ENCODE results near the gene PRPF4.

DNA sequence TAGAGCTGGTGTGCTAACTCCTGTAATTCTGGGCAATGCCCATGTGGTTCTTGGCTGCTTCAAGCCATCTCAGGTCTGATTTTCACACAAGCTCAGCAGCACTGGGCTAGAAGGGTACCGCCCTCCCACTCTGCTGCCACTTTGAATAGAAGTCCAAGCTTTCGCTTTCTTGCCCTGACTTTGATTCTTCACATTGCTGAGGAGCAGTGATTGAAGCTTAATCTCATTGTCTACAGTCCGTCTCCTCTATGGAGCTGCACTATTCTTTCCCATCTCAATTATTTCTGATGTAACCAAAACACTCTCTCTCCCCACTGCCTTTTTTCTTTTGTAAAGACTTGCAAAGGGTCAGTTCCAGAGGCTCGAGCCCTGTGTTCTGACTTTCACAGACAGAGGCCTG is 40.6 kb downstream of the PRPF4 start:
- TF ChIP-seq, protein P1, sequence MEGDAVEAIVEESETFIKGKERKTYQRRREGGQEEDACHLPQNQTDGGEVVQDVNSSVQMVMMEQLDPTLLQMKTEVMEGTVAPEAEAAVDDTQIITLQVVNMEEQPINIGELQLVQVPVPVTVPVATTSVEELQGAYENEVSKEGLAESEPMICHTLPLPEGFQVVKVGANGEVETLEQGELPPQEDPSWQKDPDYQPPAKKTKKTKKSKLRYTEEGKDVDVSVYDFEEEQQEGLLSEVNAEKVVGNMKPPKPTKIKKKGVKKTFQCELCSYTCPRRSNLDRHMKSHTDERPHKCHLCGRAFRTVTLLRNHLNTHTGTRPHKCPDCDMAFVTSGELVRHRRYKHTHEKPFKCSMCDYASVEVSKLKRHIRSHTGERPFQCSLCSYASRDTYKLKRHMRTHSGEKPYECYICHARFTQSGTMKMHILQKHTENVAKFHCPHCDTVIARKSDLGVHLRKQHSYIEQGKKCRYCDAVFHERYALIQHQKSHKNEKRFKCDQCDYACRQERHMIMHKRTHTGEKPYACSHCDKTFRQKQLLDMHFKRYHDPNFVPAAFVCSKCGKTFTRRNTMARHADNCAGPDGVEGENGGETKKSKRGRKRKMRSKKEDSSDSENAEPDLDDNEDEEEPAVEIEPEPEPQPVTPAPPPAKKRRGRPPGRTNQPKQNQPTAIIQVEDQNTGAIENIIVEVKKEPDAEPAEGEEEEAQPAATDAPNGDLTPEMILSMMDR (IDR thresholded peaks at IDR 0.05), result no peak
- TF ChIP-seq POLR2AphosphoS5 (IDR thresholded peaks at IDR 0.05) (no peak), POLR2A (IDR thresholded peaks at IDR 0.05) (no peak)
